Hematopoietic multipotent progenitor cell treated with erythropoietin and hydrocortisone succinate and interleukin-3 and kit ligand, for 8 days (in vitro differentiated cells): ENCODE data around the gene DPP10.

Source experiments
- DNase-seq: peaks from one replicate; pipeline ENCODE4 v3.0.0-alpha.2; 2015

Gene DPP10

DNA sequence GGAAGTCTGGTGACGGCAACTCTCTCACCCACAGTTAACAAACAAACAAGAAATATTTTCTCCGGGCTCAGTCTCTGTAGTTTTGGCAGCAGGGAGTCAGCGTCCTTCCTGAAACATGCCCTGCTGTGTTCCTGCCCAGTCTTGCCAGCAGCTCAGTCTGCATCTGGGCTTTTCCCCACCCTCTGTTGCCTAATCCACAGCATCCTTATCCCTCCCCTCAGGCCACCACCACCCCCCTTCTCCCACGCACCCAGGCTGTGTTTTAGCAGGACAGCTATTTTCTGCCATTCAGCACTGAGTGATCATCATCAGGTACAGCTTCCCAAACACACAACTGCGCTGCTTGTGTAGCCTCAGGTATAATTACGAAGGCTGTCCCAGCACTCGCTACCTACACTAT, 168.2 kb downstream of the DPP10 start:
- no peak for DNase-seq

DNA sequence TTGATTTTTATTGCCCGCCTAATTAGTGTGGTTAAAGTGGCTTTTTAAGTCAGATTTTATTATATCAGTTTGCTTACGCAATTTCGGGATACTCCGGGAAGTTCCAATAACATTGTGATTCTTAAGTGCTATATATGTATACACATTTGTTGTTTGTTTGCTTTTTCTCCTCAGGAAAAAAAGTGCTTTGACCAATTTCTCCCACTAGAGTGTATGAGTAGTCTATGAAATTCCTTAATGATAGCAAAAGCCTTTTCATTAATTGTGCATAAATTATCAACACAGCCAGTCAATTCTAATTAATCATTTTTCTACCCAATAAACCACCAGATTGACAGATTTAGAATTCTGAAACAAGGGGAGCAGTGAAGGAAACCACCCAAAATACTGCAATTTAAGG, 172.2 kb downstream of the DPP10 start:
- DNase-seq, result no peak

DNA sequence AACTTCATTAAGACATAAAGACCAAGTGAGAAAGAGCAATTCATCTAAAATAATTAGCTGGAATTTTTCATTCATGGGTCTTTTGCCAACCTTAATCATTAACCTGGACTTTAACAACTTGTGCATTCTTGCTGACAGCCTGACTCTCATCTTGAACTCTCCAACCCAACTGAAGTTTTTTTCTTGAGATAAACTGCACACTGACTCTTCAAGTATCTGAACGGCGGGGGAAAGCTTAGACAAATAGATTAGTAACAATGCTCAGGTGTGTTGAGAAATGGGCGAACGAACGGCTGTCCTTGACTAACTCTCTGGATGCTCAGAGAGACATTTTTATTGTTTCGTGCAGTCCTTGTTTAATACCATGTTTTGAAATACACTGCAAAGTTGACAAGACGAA, 186.0 kb downstream of the DPP10 start:
- DNase-seq, result no peak

DNA sequence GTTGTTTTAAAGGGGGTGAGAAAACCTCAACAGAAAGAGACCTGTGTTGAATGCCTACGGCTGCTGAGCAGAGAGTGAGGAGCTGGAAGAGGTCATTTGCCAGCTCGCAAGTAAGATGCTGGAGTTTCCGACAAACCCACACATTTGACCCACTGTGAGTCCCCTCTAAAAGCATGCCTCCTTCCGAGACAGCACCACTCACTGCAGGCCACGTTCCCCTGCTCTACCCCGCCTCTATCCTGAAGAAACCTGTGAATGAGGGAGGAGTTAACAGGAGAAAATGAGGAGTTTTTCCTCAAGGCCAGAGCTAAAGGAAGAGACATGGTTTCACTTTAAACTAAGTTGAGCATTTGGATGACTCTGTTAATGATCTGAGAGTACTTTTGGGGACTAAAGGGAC, 188.7 kb downstream of the DPP10 start:
- no peak for DNase-seq

DNA sequence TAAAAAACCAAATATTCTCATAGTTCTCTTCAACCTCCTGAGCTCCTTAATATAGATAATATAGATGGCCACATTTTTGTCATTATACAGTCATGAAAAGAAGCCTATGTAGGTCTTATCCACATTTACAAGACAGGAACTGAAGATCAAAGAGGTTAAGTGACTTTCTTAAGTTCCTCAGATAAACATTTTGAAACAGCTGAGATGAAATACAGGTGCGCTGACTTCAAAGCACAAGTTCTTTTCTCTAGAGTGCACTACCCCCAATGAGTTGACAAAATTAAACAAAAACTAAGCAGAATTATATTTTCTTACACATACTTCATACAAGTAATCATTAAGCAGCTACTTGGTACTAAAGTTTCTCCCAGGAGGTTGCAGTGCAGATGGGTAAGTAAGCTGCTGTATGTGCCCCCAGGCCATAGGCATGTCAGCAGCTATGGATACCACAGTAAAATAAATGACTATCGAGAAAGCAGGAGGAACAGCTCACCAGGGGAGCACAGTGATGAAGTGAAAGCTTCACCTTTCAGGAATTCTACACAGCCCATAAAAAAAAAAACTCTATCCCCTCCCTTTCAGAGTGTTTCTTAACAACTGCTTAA, 199.8 kb downstream of the DPP10 start:
- DNase-seq, result no peak

DNA sequence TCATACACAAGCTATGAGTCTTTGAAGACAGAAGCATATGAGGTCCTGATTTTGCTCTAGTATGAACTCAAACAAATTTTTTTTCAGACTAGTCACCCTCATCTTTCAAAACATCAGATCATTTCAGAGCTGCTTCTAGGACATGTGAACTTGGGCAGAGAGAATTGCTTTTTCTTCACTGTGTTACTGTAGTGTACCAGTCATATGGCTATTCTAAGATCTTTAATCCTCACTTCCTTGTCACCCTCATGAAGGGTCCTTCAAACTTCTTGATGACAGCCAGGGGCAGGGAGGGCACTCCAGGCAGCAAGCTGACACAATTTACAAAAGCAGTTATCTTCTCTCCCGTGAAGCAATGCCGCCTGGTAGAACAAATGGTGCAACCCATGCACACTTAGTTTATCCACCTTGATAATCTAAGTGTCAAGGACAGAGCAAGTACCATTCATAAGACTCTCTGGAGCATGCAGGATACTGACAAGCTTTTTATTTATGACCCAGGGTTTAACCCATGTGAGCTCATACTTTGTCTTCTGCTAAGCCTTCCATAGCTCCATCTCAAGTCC, 200.6 kb downstream of the DPP10 start:
- no peak for DNase-seq

DNA sequence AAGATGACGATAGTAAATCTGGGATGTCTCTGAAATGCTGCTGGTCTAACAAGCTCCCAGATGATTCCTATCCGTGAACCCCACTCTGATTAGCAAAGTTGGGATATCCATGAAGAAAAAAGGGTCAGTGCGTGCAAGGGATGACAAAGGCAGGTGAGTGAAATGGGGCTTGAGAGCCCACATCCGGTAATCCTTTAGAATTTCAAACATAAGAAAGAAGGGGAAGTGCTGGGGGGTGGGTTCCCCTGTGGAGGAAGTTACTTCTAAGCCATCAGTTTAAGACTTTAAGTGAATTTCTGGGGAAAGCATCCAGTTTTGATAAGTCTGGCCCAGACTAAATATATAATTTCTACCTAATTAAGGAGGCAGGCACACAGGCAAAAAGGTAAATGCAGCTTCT, 209.5 kb downstream of the DPP10 start:
- no peak for DNase-seq

DNA sequence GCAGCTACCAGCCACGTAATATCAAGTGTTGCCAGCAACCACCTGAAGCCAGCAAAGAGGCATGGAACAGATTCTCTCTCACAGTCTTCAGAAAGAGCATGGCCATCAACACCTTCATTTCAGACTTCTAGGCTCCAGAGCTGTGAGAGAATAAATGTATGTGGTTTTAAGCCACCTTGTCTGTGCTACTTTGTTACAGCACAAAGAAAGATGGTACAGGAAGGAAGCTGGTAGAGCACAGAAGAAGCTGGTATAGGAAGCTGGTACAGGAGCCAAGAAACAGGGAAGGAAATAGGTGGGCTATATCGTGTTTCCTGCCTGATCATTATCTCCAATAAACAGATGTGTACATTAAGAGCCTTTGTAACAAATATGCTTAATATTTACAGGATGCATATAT, 217.4 kb downstream of the DPP10 start:
- DNase-seq, result no peak

DNA sequence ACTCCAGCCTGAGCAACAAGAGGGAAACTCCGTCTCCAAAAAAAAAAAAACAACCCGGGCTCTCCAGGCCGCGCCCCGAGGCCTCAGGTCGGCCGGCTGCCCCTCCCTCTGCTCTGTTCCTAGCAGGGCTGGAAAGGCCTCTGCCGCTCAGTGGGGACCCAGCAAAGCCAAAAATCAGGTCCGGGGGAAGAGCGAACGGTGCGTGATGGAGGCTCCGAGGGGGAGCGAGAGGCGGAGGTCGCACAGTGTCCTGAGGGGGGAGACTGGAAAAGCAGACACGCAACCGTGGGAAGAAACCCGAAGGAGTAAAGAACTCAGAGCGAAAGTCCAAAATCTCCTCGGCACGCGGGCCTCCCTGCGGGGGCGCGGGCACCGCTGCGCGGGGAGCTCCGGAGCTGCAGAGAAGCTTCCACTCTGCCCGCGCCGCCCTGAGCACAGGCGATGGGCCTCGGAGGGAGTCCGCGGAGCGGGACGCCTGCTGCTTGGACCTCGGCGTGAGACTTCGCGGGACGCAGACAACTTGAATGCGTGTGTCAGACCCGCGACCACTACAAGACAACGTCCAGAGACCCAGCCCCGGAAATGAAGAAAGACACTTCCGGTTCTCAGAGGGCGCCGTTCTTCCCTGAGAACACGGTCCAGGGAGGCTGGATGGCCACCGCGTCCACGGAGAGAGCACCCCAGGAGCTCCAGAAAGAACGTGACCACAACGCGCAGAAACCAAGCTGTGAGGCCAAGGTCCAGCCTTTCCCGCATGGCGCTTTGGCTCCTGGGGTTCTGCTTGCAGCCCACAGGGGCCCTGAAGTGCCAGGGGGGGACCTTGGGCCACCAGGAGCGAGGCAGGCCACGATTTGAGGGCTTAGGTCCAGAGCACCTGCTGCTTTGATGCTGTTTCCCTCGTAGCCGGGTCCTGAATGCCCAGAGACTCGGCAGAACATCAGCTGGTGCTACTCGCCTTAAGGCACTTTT, 219.8 kb downstream of the DPP10 start:
- DNase-seq, result no peak

DNA sequence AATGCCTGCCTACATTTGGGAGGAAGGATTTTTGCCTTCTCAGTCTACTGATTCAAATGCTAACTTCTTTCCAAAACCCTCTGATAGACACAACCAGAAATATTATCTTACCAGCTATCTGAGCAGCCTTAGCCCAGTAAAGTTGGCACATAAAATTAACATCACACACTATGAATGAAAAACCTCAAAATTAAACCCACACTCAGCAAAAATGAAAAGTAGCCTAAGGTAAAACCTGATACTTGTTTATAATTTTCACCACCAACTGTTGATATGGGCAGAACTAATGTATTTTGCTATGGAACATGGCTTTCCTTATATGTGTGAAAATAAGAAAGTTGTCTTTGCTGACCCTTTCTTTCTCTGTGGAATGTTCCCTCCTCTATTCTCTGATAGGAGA, 226.0 kb downstream of the DPP10 start:
- no peak for DNase-seq

DNA sequence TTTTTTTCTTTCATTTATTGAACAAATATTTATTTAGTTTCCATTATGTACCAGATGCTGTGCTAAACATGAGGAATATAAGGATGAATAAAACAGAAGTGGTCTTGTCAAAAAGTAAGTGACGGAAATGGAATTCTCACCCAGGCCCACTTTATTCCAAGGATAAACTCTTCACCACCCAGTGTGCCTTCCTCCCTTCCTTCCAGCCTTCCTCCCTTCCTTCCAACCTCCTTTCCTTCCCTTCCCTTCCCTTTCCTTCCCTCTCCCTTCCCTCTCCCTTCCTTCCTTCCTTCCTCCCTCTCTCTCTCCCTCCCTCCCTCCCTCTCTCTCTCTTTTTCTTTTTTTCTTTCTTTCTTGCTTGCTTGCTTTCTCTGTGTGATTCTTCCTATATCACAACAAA, 240.8 kb downstream of the DPP10 start:
- no peak for DNase-seq

DNA sequence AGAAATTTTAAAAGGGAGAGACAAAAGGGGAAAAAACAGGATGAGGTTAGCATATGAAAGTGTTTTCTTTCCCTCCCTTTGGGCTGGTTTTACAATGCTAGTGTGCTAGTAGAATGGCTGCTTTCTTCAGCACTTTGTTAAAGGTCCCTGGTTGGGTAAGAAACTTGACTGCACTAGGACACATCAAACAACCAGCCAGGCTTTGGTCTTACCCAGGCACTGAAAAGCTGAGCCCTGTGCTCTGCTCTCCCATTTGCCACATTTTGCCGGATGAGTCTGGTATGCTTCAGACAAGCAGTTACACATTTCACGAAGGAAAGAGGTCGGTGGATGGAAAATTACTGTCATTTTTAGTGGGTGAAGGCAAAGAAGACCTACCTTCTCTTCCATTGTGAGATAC, 242.0 kb downstream of the DPP10 start:
- no peak for DNase-seq

DNA sequence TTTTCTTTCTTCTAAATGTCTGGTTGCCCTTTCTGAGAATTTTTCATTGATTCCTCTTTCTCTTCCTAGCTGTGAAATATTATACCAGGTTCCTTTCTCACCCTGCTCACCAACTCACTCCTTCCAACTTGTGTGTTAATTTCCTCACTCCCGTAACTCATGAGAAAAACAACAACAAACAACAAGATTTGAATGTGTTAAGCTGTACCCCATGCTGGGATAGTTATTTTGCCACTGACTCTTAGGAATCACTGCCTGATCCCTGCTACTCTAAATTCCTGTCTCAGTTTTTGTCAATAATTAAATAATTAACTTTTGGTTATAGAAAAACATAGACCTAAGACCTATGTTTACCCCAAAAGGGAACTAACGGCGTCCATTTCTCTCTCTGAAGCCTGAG, 242.7 kb downstream of the DPP10 start:
- DNase-seq, result no peak

DNA sequence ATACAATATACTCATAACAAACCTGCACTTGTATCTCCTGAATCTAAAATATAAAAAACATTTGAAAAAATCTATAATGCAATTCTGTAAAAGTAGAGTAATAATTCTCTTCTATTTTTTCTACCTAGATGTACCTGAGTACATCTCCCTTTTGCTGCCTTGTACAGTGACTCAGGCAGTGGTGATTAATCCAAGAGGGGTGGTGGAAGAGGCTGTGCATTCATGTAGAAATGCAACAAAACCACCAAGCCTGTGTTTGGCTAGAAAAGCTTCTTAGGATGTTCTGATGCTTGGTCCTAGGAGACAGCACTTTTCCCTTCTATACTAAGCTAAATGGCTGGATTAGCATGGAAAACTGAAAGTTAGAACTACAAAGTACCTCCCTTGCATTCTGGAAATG, 245.8 kb downstream of the DPP10 start:
- no peak for DNase-seq

DNA sequence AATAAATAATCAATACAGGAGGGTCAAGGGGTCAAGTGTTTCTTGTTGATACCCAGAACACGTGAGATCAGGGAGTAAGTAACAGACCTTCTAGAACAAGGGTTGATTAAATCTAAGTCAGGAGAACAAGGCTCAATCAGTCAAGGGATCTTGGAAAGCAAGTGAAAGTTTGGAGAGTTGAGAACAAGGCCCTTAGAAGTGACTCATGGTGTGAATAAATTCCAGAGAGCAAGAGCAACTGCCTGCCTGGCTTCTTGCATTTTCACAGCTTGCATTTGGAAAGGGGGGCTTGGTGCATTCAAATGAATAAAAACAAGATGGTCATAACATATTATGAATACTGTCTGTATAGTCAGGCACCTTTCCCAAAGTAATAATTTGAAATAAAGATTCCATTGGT, 256.1 kb downstream of the DPP10 start:
- no peak for DNase-seq

DNA sequence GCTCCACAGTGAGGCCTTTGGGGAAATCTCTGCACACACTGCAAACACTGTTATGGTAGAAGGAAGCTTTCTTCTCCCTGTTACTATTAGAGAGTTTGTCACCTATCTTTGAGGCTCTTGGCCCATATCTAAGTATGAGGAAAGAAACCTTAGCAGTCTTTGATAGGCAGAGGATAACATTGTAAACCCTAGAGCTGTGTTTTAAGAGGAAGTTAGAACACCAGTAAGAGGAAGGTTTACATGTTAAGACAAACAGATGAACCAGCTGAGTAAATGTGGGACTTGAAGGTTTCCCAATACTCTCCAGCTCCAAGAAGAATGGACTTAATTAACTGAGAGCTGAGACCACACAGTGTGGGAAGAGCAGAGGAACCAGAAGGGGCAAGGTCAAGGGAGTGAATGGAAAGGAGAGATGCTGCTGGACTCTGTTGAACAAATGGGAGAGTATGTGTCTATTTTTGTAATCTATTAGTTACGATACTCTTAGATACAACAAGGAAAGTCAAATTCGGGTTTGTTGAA, 257.0 kb downstream of the DPP10 start:
- DNase-seq, result no peak

DNA sequence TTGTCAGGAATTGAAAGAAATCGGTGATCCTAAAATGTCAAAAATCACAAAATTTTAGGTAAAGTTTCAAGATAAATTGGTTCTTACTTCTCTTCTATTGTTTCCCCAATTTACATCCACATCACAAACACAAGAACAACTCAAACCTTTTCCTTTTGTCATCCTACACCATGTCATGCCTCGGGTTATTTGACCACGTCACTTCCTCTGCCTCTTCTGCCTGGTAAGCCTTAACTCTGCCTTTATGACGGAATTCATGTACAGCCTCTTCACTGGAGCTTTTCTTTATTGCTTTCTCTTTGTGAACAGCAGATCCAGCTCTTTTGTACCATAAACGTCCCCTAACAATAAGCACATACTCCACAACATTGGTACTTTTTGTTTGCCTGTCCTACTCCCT, 258.0 kb downstream of the DPP10 start:
- no peak for DNase-seq

DNA sequence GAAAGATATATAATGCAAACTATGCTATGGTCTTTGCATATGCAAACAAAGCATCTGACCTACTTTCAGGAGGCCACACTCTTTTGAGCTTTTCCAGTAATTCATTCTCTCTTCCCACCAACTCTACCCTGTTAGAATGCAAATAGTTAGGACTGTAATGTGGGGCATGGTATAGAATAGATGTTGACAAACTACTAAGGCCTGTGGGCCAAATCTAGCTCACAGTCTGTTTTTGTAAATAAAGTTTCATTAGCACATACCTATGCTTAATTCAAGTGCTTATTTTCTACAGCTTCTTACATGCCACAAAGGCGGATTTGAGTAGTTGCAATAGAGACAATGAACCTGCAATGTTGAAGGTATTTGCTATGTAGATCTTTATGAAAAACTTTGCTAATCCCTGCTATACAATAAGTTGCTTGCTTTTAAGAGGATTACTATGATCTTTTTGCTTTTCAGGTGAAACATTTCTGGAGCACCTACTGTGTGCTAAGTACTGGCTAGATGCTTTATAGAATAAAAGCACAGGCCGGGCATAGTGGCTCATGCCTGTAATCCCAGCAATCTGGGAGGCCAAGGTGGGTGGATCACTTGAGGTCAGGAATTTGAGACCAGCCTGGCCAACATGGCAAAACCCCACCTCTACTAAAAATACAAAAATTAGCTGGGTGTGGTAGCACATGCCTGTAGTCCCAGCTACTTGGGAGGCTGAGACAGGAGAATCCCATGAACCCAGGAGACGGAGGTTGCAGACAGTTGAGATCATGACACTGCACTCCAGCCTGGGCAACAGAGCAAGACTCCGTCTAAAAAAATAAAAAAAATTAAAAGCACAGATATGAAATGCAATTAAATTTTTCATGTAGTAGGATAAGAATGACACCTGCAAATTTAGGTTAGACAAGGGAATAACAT, 267.8 kb downstream of the DPP10 start:
- no peak for DNase-seq

DNA sequence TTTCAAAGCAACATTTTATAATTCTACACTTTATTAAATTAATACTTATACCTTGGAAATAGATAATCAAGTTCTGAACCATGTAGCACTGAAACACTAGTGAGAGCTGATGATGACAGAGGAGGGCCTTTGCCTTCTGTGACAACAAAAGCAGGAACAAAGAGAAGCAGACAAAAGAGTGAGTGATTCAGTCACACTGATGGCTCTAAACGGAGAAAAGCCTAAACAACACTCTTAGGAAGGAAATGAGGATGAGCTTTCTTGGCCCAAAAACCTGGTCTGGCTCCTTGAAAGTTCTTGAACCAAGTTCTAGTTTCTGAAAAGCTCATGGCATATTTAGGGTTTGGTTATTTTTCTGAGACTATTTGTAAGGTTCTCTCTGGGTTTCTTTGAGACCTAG, 271.9 kb downstream of the DPP10 start:
- no peak for DNase-seq

DNA sequence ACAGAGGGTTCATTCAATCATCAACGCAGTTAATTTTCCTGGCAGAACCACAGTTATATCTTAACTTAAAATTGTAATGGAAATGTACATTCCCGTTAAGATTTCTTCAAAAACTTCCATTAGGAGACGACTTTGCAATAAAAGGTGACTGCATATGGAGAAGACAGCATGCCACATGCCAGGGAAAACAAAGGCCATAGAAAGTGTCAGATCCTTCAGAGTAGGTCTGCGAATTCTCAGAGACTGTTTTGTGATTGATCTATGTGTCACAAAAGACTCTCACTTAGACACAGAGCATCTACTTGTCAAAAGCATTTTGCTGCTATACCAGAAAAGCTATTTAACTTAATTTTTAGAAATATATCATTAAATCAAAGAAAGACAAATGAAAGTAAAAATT, 274.6 kb downstream of the DPP10 start:
- DNase-seq, result no peak

DNA sequence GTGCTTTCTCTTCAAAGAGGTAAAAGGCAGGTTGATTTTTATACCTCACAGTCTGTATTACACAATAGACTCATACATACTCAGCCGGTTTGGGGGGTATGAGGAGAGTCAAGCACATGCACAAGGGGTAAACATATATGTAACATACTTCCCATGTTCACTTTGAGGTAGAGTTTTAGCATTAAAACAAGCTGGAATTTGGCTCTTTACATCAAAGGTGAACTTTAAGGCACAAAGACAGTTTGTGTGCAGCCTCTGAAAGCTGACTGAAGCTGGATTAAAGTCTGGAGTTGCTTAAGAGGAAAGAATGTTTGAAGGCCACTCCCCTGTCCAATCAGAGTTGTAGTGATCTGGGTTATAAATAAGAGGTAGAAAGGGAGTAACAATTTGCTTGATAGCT, 282.0 kb downstream of the DPP10 start:
- DNase-seq, result no peak

DNA sequence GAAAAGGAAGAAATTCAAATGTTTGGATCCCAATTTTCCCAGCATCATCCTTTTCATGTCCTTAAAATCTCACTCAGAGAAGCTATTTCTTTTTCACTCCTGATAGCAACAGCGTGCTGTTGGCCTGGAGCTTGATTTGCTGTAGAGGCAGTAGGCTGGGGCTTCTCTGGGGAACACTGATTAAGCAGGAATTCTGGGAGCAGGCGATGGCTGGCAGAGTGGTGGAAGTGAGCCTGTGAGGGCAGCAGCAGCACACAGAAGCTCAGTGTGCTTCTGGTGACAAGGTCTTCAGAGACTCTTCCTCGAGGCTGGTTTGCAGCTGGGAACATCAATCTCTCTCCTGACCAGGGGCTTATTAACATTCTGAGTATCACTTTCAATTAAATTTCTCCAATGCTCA, 284.6 kb downstream of the DPP10 start:
- no peak for DNase-seq

DNA sequence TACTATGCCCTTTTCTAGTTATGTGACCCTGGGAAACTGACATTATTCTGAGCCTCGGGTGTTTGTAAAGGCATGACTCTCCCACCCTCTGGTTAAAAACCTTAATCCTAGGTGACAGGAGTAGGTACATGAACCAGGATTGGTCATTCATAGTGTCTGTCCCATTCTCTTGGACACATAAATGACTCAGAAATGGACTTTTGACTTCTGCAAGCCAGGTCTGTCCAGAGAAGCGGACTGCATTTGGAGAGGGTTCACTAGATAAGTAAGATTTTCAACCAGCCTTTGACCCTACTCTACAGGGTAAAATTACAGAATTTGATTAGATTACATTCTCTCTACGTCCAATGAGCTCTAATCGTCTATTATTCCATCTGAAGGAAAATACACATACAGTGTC, 285.9 kb downstream of the DPP10 start:
- DNase-seq, result no peak
